GM12891 (cell line): Measurements from ENCODE around the gene PROSER1.

Source experiments
- DNase-seq: peaks from one replicate; pipeline ENCODE4 v3.0.0; 2011; ENCODE audit warnings: low spot score; ENCODE audit not compliant: insufficient read length
- FAIRE-seq: peaks from 2 replicates; lab custom pipeline; 2011; peaks lifted over from hg19 to GRCh38; lab: Jason Lieb, UNC
- PAX5 ChIP-seq: IDR thresholded peaks from 2 replicates; pipeline ENCODE4 v1.6.1; 2011; ENCODE audit warnings: low read length, moderate library complexity, mild to moderate bottlenecking; ENCODE audit not compliant: insufficient read depth, severe bottlenecking
- POLR2A ChIP-seq: IDR thresholded peaks from 2 replicates; pipeline ENCODE4 v1.6.1; 2011; ENCODE audit warnings: low read depth, low read length, control low read depth
- POLR2AphosphoS5 ChIP-seq: IDR thresholded peaks from 2 replicates; pipeline ENCODE4 v1.6.1; 2011; ENCODE audit warnings: low read depth, low read length, control low read depth
- POU2F2 ChIP-seq: IDR thresholded peaks from 2 replicates; pipeline ENCODE4 v1.6.1; 2011; ENCODE audit warnings: low read depth, mild to moderate bottlenecking, control low read depth, low read length, moderate library complexity
- SPI1 ChIP-seq: IDR thresholded peaks from 2 replicates; pipeline ENCODE4 v1.6.1; 2011; ENCODE audit warnings: low read depth, low read length, control low read depth
- TAF1 ChIP-seq: IDR thresholded peaks from 2 replicates; pipeline ENCODE4 v1.6.1; 2011; ENCODE audit warnings: low read depth, low read length, control low read depth

The PROSER1 gene

DNA sequence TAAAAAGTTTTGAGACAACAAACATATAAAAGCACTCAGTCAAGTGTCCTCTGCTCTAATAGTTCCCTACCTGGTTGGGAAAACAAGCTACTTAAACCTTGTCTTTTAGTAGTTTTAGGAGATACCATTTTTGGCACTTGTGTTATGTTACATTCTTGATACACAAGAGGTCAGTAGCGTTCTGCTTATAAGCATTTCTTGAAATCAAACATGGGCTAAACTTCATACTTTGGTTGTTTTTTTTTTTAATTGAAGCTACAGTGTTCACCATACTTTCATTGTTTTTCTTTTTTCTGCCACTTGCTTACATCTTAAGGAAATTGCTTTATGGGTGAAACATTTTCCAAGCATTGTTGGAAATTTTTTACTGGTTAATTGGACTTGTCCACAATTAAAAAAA lies 13.3 kb upstream of the PROSER1 start:
- TF ChIP-seq TAF1 (no peak), PAX5 (no peak), POU2F2 (no peak), POLR2A (no peak), POLR2AphosphoS5 (no peak), SPI1 (no peak)
- DNase-seq (no peak), FAIRE-seq (peak; percentile 62)

DNA sequence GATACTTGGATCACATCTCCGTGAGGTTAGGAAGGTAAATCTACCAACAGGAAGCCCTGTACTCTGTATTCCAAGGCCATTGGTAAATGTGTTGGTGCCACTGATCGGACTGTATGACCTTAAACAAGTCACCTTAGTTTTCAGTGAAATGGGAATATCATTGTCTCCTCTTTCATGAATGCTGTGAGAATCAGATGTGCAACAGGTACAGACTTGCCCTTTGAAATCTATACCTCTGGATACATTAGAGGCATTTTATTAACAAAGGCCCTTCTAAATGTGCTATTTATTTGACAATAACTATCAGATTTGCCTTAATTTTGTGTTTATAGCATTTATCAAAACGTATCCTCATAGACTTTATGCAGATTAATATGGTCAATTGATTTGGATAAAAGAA lies 11.4 kb upstream of the PROSER1 start:
- TF ChIP-seq POLR2A (no peak), POU2F2 (no peak), POLR2AphosphoS5 (no peak), SPI1 (no peak), PAX5 (no peak), TAF1 (no peak)
- FAIRE-seq (no peak), DNase-seq (no peak)

DNA sequence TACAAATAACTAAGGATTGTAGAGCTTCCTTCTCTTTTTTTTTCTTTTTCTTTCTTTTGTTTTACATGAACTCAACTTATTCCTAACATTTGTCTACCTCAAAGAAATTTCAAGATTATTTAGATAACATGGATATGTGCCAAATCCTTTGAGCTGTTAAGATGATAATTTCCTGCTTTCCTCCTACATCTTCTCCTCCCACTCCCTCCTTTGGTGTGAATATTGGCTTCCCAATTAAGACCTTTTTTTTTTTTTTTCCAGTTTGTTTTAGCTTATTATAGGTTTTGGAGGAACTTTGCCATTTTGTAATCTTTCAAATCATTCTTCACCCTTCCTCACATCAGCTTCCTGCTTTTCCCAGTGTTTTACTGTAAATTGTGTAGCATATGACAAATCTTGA lies 10.9 kb upstream of the PROSER1 start:
- no peak for DNase-seq
- no peak for FAIRE-seq
- no peak for TF ChIP-seq POLR2AphosphoS5
- no peak for TF ChIP-seq POU2F2
- TF ChIP-seq POLR2A, result no peak
- no peak for TF ChIP-seq SPI1
- no peak for TF ChIP-seq PAX5
- TF ChIP-seq TAF1, result no peak

GRCh38 chr13:39047560-39047959 lies 9.7 kb upstream of the PROSER1 start:
- no peak for TF ChIP-seq PAX5
- TF ChIP-seq POLR2A, result no peak
- no peak for TF ChIP-seq TAF1
- TF ChIP-seq POU2F2, result no peak
- TF ChIP-seq POLR2AphosphoS5, result no peak
- TF ChIP-seq SPI1, result no peak
- DNase-seq (no peak), FAIRE-seq (no peak)

DNA sequence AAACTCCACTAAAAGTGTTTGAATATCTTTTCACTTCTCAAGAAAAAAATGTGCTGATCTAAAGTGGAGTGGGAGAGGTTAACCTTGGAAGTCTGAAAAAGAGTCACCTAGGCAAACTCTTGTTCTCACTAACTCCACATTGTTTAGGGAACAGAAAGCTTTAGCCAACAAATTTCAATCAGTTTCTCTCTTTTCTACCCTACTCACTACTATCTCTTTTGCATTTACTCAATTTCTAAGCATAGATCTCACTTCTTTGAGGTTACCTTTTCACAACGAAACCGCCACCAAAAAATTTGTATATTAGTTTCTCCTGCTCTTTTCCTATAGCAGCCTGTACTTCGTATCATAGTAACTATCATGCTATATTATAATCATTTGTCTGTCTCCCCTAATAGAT lies 6.6 kb upstream of the PROSER1 start:
- TF ChIP-seq SPI1 (peak; percentile 60), POLR2A (no peak)
- FAIRE-seq (no peak), DNase-seq (no peak)

GRCh38 chr13:39040206-39040605 lies 2.3 kb upstream of the PROSER1 start:
- no peak for FAIRE-seq
- TF ChIP-seq PAX5 (no peak), POLR2A (no peak), POU2F2 (no peak), SPI1 (no peak), POLR2AphosphoS5 (no peak), TAF1 (no peak)
- DNase-seq, result no peak

- FAIRE-seq, result peak; percentile 5
- DNase-seq, result no peak
- TF ChIP-seq POU2F2 (no peak), POLR2A (no peak), POLR2AphosphoS5 (no peak), PAX5 (no peak), TAF1 (no peak), SPI1 (no peak)
Observed at GRCh38 chr13:39039041-39039440, 1.2 kb upstream of the PROSER1 start.

GRCh38 chr13:39038569-39039030 lies 711 bp upstream of the PROSER1 start:
- no peak for DNase-seq
- FAIRE-seq, result no peak
- peak; percentile 16; the same call in 1 of the 2 replicates for TF ChIP-seq TAF1
- TF ChIP-seq POLR2A, result no peak; the same call in 1 of the 2 replicates

- TF ChIP-seq SPI1, result no peak
- no peak for TF ChIP-seq TAF1
- no peak; the same call in 1 of the 2 replicates for TF ChIP-seq POLR2A
- no peak for TF ChIP-seq PAX5
- no peak for TF ChIP-seq POLR2AphosphoS5
- no peak for TF ChIP-seq POU2F2
- no peak for DNase-seq
- FAIRE-seq, result no peak
Observed at GRCh38 chr13:39037410-39037879, 444 bp downstream of the PROSER1 start.

DNA sequence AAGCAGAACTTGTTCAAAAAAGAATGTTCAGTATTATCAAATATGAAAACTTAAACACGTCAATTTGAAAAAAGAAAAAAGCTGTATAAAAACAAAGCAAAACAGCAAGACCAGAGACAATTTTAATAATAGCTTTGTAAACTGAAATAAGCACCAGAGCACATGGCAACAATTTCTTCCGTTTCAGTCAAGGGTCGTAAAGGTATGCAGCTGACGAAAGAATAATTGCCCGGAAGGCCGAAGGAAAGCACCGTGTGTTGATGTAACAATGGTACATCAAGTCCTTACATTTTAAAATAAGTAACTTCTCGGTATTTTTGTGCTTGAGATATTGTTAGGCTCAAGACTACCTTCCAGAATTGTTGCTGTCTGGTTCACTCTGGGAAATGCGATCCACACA lies 1.7 kb downstream of the PROSER1 start:
- FAIRE-seq, result peak; percentile 70
- no peak for DNase-seq
- TF ChIP-seq POLR2A (no peak), POU2F2 (no peak), PAX5 (no peak), SPI1 (no peak), POLR2AphosphoS5 (no peak), TAF1 (no peak)

DNA sequence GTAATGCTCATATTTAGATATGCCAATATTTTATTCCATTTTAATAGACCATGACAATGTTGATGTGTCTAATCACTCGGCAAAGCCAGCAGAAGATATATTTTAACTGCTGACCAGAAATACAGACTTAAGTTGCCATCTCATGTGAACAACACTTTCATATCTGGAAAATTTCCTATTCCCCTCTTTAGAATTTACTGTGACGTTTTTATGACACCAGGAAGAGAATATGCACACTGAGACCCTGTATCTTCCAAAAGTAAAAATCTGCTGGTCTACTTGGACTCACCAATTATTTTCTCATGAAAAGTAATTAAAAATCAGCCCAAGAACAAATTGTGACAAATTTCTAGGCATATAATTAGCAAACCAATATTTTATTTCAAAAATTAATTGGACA lies 2.1 kb downstream of the PROSER1 start:
- DNase-seq (no peak), FAIRE-seq (no peak)

More for the DNA sequence above, 2.1 kb downstream of the PROSER1 start:
- TF ChIP-seq POU2F2 (no peak), TAF1 (no peak), SPI1 (no peak), POLR2A (no peak), POLR2AphosphoS5 (no peak), PAX5 (no peak)
